ENCODE data around the gene MEIKIN.

- TF ChIP-seq CTCF (IDR thresholded peaks at IDR 0.05; ENCODE audit: extremely low read depth in 1 of 2, insufficient read depth in 1 of 2, low read depth in 1 of 2, low read length in 2 of 2), result no peak
- no peak for TF ChIP-seq POLR2A (IDR thresholded peaks at IDR 0.05; ENCODE audit: low read depth, low read length)
- no peak for TF ChIP-seq GATA2 (IDR thresholded peaks at IDR 0.05; ENCODE audit: insufficient read depth, insufficient read length, low read depth, low read length)
Measured at GRCh38 chr5:131899686-131900085, 45.8 kb downstream of the MEIKIN start.

Data from endothelial cell of umbilical vein (primary cell).